SK-N-SH (cell line): ENCODE data around the gene RNF212. TPM values are rescaled to one million over a fixed set of nuclear protein-coding genes. Genes with fewer than 3 reads are reported as not detected.
A peak's percentile ranks its signal among the peaks of the same experiment; 100 is the strongest.

Experiments used
- CTCF ChIA-PET: fragments of 300-600, 350-600 bp; formaldehyde crosslinking; extraction: SDS; loops from one replicate; lab custom pipeline; 2021; lab: Yijun Ruan, JAX
- POLR2A ChIA-PET: fragments of 350-600 bp; sonication (Branson Sonifier 250); formaldehyde crosslinking; extraction: SDS; loops from one replicate; lab custom pipeline; 2020; ENCODE audit warnings: antibody characterized with exemption, inconsistent platforms; lab: Yijun Ruan, JAX
- DNase-seq: peaks from one replicate; pipeline ENCODE4 v3.0.0; 2012
- H2AFZ ChIP-seq: fragments of 200-600 bp; sonication (generic); 2 replicates; pipeline ENCODE4 v1.8.1; 2016; ENCODE audit warnings: antibody characterized with exemption, mild to moderate bottlenecking, low read depth
- H3F3A ChIP-seq: fragments of 200-600 bp; sonication (generic); replicated peaks from 2 replicates; pipeline ENCODE3; 2016; ENCODE audit warnings: antibody characterized with exemption, mild to moderate bottlenecking; ENCODE audit not compliant: insufficient read depth
- H3K27ac ChIP-seq, 2 experiments: fragments of 200-500 bp in 1 of 2; fragments of 200-600 bp in 1 of 2; sonication (Bioruptor generic) in 1 of 2; sonication (generic), shearing (Covaris generic) in 1 of 2; 2 replicates each; pipeline versions ENCODE4 v1.5.1 to v1.6.1; 2014 to 2016; ENCODE audit warnings: low read depth in 2 of 2, inconsistent platforms in 1 of 2, low read length in 1 of 2, mild to moderate bottlenecking in 1 of 2, mixed read lengths in 1 of 2
- H3K27me3 ChIP-seq: fragments of 200-600 bp; sonication (generic), shearing (Covaris generic); 2 replicates; pipeline ENCODE4 v1.6.1; 2016; ENCODE audit warnings: mixed run types; ENCODE audit not compliant: insufficient read depth
- H3K36me3 ChIP-seq, 2 experiments: fragments of 200-500 bp in 1 of 2; fragments of 200-600 bp in 1 of 2; sonication (Bioruptor generic) in 1 of 2; sonication (generic) in 1 of 2; replicated peaks in 1 of 2; 2 replicates each; pipeline versions ENCODE3 to v1.5.1; 2014 to 2016; ENCODE audit warnings: low read length in 1 of 2, mild to moderate bottlenecking in 1 of 2; ENCODE audit not compliant: insufficient read depth in 2 of 2, control insufficient read depth in 1 of 2
- H3K4me1 ChIP-seq, 2 experiments: fragments of 200-500 bp in 1 of 2; fragments of 200-600 bp in 1 of 2; sonication (Bioruptor generic) in 1 of 2; sonication (generic), shearing (Covaris generic) in 1 of 2; 2 replicates each; pipeline versions ENCODE4 v1.5.1 to v1.6.1; 2014 to 2016; ENCODE audit warnings: low read depth in 1 of 2, low read length in 1 of 2, mixed run types in 1 of 2; ENCODE audit not compliant: insufficient read depth in 2 of 2, control insufficient read depth in 1 of 2
- H3K4me2 ChIP-seq: fragments of 200-600 bp; sonication (generic), shearing (Covaris generic); 2 replicates; pipeline ENCODE4 v1.6.1; 2017; ENCODE audit warnings: mixed run types
- H3K4me3 ChIP-seq, 2 experiments: fragments of 200-500 bp in 1 of 2; fragments of 200-600 bp in 1 of 2; sonication (Bioruptor generic) in 1 of 2; sonication (generic), shearing (Covaris generic) in 1 of 2; 2 replicates each; pipeline versions ENCODE4 v1.5.1 to v1.8.1; 2014 to 2016; ENCODE audit warnings: low read depth in 2 of 2, inconsistent platforms in 1 of 2, low read length in 1 of 2, mild to moderate bottlenecking in 1 of 2, mixed read lengths in 1 of 2, moderate library complexity in 1 of 2
- H3K79me2 ChIP-seq: fragments of 200-600 bp; sonication (generic); 2 replicates; pipeline ENCODE4 v1.8.1; 2017; ENCODE audit warnings: mild to moderate bottlenecking; ENCODE audit not compliant: insufficient read depth
- H3K9ac ChIP-seq: fragments of 200-600 bp; sonication (generic); 2 replicates; pipeline ENCODE4 v1.6.1; 2017; ENCODE audit warnings: mixed run types
- H3K9me2 ChIP-seq: fragments of 200-600 bp; sonication (generic); 2 replicates; pipeline ENCODE4 v1.6.1; 2017; ENCODE audit warnings: mixed run types
- H3K9me3 ChIP-seq: fragments of 200-600 bp; sonication (generic); 2 replicates; pipeline ENCODE4 v1.6.1; 2017; ENCODE audit warnings: mixed run types, mild to moderate bottlenecking, moderate library complexity
- H4K20me1 ChIP-seq: fragments of 200-600 bp; sonication (generic); 2 replicates; pipeline ENCODE4 v1.6.1; 2017; ENCODE audit warnings: mild to moderate bottlenecking, mixed run types; ENCODE audit not compliant: insufficient read depth
- CTCF ChIP-seq: fragments of 200-600 bp; sonication (generic); IDR thresholded peaks from 2 replicates; pipeline ENCODE4 v1.6.1; 2017; ENCODE audit warnings: antibody characterized with exemption, mild to moderate bottlenecking, moderate library complexity
- IRF3 ChIP-seq: fragments of 150-350 bp; IDR thresholded peaks from 2 replicates; pipeline ENCODE4 v1.6.1; 2016; ENCODE audit warnings: mild to moderate bottlenecking, low read depth, low read length
- JUND ChIP-seq: IDR thresholded peaks from 2 replicates; pipeline ENCODE4 v1.4.0; 2012
- NFIC ChIP-seq: IDR thresholded peaks from 2 replicates; pipeline ENCODE4 v1.4.0; 2012; ENCODE audit warnings: borderline replicate concordance
- REST ChIP-seq: IDR thresholded peaks from 2 replicates; pipeline ENCODE4 v1.6.1; 2012; ENCODE audit warnings: mild to moderate bottlenecking, low read depth, low read length, moderate library complexity
- TCF12 ChIP-seq: IDR thresholded peaks from 2 replicates; pipeline ENCODE4 v1.4.0; 2012
- WGBS: methylation state at CpG from one replicate; pipeline ENCODE4 v1.1.6; 2017; ENCODE audit warnings: low lambda C conversion rate; 5-methylcytosine and 5-hydroxymethylcytosine counted together
- polyA plus RNA-seq, 3 experiments: library from polyadenylated mRNA; depleted of rRNA; stranded (reverse); fragments of >200 nt; gene quantifications; 2 replicates each; pipeline ENCODE4 v1.2.3, GENCODE V29; 2012

RNF212 gene
- polyA plus RNA-seq, 1 of the 3 experiments (the other 2 are of a cell fraction): 7.0 TPM

GRCh38 chr4:1044469-1045192, 68.7 kb downstream of the RNF212 start:
- TF ChIP-seq JUND (no peak), NFIC (no peak), REST (no peak), IRF3 (no peak), TCF12 (no peak), CTCF (no peak)
- TF ChIP-seq, all 33 proteins: peak for 0
- Histone ChIP-seq H3K27ac (peak overlapping the region in 1 of 2 experiments; percentile 80; a peak in 2 of 4 replicates), H3K4me2 (peak overlapping the region; percentile 69), H3F3A (peaks cover 20% of the 10 kb centered on the region), H4K20me1 (no peaks in the 10 kb centered on the region), H3K9me3 (no peaks in the 10 kb centered on the region), H3K79me2 (no peaks in the 10 kb centered on the region), H3K4me1 (peaks cover 3 to 34% of the 10 kb centered on the region in 2 experiments; a peak in 3 of 4 replicates), H3K27me3 (peaks cover 14% of the 10 kb centered on the region; the same call in 1 of the 2 replicates), H3K9me2 (no peaks in the 10 kb centered on the region), H3K36me3 (no peaks in the 10 kb centered on the region), H2AFZ (no peak overlapping the region), H3K4me3 (no peak overlapping the region), H3K9ac (peak overlapping the region; percentile 61; the same call in 1 of the 2 replicates)
- ChIA-PET POLR2A (interaction anchor here (0.6 kb wide), 1 partner anchor 302 kb away, joined by 3 read pairs; no protein-coding TSS in a partner anchor), CTCF (interaction anchor here (0.9 kb wide), 1 partner anchor 86 kb away, joined by 3 read pairs; no protein-coding TSS in a partner anchor)
- DNase-seq: no peak
- 83% methylated on average over 2 of the region's 12 CpGs for WGBS
